GM15510 (cell line): ENCODE data around the gene PLCH2.

Experiments used
- POLR2A ChIP-seq: IDR thresholded peaks from 3 replicates; pipeline ENCODE4 v1.6.1; 2011; ENCODE audit warnings: borderline replicate concordance; ENCODE audit not compliant: insufficient read length; ENCODE audit errors: extremely low read depth

Gene PLCH2

GRCh38 chr1:2435091-2435490, 41.0 kb upstream of the PLCH2 start:
- no peak for TF ChIP-seq POLR2A

DNA sequence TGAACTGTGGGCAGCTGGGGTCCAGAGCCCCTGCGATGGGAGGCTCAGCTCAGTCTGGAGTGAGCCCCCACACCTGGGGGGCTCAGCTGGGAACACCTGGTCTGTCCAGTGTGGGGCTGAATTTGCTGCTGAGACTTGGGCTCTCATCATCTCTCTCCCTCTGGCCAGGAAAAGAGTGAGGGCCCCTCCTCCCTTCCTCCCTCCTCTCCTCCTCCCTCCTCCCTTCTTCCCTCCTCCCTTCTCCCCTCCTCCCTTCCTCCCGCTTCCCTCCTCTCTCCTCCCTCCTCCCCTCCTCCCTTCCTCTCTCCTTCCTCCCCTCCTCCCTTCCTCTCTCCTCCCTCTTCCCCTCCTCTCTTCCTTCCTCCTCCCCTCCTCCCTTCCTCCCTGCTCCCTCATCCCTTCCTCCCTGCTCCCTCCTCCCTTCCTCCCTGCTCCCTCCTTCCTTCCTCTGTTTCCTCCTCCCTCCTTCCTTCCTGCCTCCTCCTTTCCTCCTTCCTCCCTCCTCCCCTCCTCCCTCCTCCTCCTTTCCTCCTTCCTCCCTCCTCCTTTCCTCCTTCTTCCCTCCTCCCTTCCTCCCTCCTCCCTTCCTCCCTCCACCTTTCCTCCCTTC, 40.2 kb upstream of the PLCH2 start:
- TF ChIP-seq POLR2A = no peak

DNA sequence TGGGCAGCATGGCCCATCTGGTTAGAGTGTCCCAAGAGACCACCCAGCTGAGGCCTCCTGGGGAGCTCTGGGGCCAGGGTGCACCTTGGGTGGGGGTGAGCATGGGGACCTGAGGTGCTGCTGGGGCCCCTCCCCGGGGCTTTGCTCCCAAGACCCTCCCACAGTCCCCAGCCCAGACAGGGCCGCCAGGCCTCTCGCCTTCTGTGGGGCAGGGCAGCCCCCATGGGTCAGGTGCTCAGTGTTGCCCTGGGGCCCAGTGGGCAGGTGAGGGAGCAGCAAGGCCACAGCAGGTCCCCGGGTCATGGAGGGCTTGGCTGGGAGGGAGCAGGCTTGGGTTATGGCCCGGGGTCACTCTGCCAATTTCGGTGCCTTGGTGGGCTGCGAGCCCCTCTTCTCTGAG, 39.2 kb upstream of the PLCH2 start:
- no peak for TF ChIP-seq POLR2A

- no peak for TF ChIP-seq POLR2A
Measured at GRCh38 chr1:2437617-2438016, 38.5 kb upstream of the PLCH2 start.

- TF ChIP-seq POLR2A = no peak
Measured at GRCh38 chr1:2438038-2438437, 38.1 kb upstream of the PLCH2 start.

GRCh38 chr1:2438641-2439040, 37.4 kb upstream of the PLCH2 start:
- TF ChIP-seq POLR2A = no peak

DNA sequence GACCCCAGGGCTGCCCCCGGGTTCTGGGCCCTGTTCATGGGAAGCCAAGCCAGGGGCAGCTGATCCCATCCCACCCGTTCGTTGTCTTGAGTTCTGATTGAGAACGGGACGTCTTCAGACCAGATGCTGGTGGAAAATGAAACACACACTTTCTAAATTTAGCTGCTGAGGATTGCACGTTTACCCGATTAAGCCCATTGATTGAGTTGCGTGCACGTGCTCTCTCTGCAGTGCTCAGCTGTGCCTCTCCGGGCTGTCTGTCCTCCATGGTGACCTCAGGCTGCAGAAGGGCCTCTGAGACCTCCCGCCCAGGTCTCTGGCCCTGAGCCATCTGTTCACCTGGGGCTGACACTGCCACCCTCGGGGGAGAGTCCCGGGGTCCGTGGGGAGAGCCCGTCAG, 36.7 kb upstream of the PLCH2 start:
- no peak for TF ChIP-seq POLR2A

DNA sequence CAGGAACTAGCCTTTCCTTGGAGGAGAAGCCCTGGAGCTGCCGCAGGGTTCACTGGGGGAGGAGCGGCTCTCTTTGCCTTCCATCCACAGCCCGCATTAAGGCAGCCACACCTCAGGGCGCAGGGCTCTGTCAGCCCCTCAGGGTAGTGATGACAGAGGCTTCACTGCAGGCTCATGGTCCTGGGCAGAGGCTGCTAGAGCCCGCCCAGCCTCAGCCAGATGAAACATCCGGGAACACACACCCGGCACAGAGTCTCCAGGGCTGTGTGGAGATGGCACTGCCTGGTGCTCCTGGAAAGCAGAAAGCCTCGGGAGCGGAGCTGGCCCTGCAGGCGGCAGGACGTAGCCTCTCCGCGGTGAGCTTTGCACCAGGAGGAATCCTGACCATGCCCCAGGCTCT, 34.3 kb upstream of the PLCH2 start:
- no peak for TF ChIP-seq POLR2A

DNA sequence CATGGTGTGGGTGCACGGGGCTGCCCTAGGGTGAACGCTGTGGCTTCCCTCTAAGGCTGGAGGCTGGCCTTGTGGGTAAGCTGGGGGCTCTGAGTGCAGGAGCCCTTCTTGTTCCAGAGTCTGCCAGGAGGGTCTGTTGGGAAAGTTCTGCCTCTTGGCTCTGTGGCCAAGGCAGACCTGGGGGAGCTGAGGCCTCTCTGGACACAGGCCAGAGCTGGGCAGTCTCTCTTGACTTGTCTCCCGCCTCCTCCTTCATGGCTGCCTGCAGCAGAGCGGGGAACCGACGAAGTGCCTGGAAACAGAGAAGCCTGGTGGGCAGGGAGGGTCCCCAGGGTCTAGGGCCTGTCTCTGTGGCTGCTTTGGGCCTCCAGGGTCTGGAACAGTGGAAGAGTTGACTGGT, 33.4 kb upstream of the PLCH2 start:
- TF ChIP-seq POLR2A = no peak

- TF ChIP-seq POLR2A = no peak
Measured at GRCh38 chr1:2443277-2444137, 32.6 kb upstream of the PLCH2 start.

GRCh38 chr1:2444138-2444591, 31.9 kb upstream of the PLCH2 start:
- no peak for TF ChIP-seq POLR2A

- TF ChIP-seq POLR2A = no peak
Measured at GRCh38 chr1:2445162-2445822, 30.8 kb upstream of the PLCH2 start.

- no peak for TF ChIP-seq POLR2A
Measured at GRCh38 chr1:2445823-2446215, 30.3 kb upstream of the PLCH2 start.

GRCh38 chr1:2446394-2446793, 29.7 kb upstream of the PLCH2 start:
- no peak for TF ChIP-seq POLR2A

DNA sequence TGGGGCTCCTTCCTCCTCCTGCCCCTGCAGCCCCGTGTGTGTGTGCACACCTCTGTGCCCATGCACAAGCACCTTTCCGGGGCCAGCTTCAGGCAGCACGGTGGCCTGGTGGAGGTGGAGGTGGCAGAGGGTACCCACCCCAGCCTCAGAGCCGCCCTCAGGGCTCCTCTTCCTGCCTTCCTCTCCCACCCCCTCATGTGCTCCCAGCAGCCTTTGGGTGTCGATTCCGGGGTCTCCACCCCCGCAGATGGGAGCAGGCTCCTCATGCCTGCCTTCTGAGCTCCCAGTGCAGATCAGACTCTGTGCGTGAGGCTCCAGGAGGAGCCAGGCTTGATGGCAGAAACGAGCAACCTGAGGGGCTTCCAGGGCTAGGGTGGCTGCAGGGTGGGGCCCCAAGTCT, 29.2 kb upstream of the PLCH2 start:
- TF ChIP-seq POLR2A = no peak
